Hematopoietic multipotent progenitor cell (in vitro differentiated cells): ENCODE results near the gene FRY. TPM values are rescaled to one million over a fixed set of nuclear protein-coding genes. Genes with fewer than 3 reads are reported as not detected.
"Not testable (repeated sequence)": the region's sequence is repeated elsewhere in the genome, so short reads cannot be mapped to it uniquely, and the experiment has no call there.

Experiments used
- DNase-seq, 3 donors: peaks; one replicate each; pipeline ENCODE4 v3.0.0-alpha.2; 2011 to 2015; ENCODE audit warnings: low read depth in 2 of 3, low spot score in 2 of 3
- total RNA-seq: library from RNA; depleted of rRNA; stranded (reverse); fragments of >200 nt; gene quantifications from one replicate; pipeline ENCODE4 v1.2.3, GENCODE V29; 2012

FRY gene
- total RNA-seq, 1 donor: 28.0 TPM

DNA sequence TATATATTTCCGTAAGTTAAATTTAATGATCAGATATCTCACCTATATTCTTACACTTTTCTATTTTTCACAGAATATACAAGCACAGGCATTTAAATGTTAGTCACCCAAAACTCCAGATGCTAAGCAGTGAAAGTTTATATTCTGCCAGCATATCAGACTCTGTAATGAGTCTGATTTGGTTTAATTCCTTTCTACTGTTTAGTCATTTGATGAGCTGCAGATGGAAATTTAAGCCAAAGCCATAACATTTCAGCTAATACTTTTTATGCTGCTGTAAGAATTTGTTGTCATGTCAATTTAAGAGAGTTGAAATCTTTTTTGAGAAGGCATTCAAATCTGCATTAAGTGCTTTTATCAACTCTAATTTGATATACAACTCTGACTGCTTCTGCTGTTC, 8.0 kb downstream of the FRY start:
- no peak for DNase-seq

- no peak for DNase-seq
These were observed 8.6 kb downstream of the FRY start for GRCh38 chr13:32040052-32040642.

DNA sequence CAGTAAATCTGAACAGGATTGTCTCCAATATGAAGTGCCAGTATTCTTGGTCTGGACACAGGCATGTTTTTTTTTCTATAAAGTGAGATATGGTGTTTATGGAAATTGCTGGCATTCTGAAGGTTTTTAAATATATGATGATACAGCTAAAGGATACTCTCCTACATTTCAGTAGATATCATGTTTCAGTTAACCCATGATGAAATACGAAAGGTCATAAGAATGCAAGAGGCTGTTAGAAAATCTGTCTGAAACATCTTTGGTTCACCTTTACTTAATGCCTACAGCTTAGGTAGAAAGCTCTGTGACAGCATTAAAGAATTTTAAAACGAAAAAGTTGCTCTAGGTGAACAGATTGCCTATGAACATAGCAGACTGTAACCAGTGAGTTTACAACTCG, 9.1 kb downstream of the FRY start:
- DNase-seq: no peak

GRCh38 chr13:32041429-32041828, 9.9 kb downstream of the FRY start:
- DNase-seq: no peak

GRCh38 chr13:32042551-32042950, 11.0 kb downstream of the FRY start:
- peak in 1 of 3 donors; percentile 43 for DNase-seq

GRCh38 chr13:32044446-32044845, 12.9 kb downstream of the FRY start:
- DNase-seq: no peak

DNA sequence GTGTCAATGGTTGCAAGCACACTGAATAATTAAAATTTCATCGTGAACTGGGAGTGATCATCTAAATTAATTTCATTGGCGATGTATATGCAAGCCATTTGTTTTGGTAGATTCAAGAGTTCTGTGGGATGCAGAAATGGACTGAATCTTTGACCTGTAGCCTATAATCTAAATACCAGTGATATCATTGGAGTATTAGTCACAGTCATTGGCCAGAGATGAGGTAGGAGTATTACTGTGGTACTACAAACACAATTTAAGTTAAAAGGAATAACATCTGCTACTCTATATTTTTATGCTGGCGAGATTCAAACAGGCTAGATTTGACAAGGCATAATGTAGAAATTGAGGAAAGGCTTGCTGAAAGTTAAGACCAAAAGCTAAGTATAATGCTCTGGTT, 14.0 kb downstream of the FRY start:
- DNase-seq: no peak

DNA sequence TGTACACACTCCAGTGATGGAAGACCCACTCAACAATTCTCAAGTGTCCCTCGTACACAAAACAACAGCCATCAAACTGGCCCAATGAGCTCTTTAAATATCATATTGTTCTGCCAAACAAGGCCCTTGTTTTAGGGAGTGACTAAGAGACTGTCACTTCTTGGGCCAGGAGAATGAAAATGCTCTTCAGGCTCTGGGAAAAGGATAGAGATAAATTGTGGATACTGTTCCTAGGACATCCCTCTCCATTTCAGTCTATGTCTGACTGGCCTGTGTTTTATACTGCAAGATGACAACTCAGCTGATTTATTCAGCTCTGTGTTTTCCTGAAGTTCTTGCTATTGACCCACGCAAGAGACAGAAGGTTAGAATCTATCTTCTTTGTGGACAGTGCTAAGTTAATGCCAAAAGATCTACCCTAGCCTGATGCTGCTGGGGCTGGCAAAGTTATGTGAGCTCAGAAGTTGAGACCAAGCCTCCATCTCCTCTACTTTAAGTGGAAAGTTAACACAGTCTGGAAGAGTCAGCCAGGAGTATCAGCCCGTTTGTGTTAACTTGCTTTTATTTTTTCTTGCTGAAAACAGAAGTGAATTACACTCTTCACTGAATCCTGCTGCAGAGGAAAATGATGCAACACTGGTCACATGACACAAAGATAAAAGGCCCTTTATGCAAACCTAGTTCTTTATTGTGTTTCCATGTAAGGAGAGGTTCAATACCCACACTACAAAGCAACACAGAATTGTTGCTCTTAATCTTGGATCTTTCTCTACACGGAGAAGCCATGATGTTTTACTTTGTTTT, 14.6 kb downstream of the FRY start:
- peak in 2 of 3 donors; percentile 62 to 69 for DNase-seq

DNA sequence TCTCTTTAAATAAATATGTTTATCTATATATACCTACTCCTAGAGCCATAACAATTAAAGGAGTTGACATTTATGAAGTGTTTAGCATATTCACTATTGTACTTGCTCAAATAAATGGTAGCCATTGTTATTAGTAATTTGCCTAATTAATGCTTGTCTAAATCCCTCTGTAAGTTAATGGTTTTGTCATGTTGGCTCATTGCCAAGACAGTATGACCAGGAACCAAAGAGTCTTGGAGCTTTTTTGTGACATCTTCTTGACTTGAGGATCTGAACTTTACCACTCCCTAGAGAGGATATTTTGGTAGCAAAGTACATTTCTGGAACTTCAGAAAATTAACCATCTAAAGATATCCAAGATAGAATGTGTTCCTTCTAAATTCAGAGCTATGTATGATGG, 15.5 kb downstream of the FRY start:
- no peak for DNase-seq

GRCh38 chr13:32047793-32048192, 16.2 kb downstream of the FRY start:
- no peak for DNase-seq

GRCh38 chr13:32048816-32049215, 17.2 kb downstream of the FRY start:
- DNase-seq: no peak

DNA sequence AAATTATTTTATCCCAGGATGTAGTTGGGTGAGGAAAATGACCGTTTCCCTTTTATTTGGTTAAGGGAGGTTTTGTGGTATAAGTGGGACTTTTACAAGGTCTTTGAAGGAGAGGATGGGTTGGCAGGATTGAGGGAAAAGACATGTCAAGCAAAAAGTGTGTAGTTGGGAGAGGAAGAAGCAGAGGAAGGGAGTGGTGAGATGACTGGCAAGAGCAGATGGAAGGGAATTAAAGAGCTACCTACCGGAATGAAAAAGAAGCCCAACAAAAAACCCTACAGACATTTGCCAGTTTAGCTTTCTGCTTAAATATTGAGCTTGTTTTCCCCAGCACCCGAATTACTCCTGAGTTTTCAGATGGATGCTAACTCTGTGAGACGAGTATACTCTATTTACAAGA, 19.6 kb downstream of the FRY start:
- no peak for DNase-seq

GRCh38 chr13:32056316-32056715, 24.7 kb downstream of the FRY start:
- no peak for DNase-seq

DNA sequence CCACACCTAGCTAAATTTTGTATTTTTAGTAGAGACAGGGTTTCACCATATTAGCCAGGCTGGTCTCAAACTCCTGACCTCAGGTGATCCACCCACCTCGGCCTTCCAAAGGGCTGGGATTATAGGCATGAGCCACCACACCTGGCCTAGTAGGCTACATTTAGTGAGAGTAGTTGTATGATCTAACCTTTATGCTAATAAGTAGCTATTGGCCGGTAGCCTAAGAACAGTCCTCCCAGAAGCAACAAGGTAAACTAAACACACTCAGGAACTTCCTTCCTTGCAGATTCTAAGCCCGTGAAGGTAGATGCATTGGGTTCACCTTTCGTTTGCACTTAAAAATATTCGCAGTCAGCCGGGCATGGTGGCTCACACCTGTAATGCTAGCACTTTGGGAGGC, 25.8 kb downstream of the FRY start:
- DNase-seq: not testable (repeated sequence)

DNA sequence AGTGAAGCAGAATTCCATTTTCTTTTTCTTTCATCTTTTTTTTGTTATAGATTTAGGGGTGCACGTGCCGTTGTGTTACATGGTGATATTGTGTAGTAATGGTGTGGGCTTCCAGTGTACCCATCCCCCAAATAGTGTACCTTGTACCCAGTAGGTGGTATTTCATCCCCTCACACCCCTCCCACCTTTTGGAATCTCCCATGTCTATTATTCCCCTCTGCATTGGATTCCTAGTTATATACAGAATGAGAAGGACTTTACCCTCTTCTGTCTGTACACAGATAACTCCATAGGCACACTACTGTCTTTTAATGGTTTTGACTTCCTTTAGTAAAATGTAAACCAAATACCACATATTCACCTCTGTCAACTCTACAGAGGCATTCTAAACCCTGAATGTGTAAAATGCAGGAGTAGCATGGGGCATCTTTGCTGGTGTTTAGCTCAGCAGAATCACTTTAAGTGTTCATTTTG, 28.0 kb downstream of the FRY start:
- DNase-seq: no peak

- DNase-seq: no peak
These were observed 28.9 kb downstream of the FRY start for GRCh38 chr13:32060401-32060878.

- no peak for DNase-seq
These were observed 32.2 kb downstream of the FRY start for GRCh38 chr13:32063619-32064233.

DNA sequence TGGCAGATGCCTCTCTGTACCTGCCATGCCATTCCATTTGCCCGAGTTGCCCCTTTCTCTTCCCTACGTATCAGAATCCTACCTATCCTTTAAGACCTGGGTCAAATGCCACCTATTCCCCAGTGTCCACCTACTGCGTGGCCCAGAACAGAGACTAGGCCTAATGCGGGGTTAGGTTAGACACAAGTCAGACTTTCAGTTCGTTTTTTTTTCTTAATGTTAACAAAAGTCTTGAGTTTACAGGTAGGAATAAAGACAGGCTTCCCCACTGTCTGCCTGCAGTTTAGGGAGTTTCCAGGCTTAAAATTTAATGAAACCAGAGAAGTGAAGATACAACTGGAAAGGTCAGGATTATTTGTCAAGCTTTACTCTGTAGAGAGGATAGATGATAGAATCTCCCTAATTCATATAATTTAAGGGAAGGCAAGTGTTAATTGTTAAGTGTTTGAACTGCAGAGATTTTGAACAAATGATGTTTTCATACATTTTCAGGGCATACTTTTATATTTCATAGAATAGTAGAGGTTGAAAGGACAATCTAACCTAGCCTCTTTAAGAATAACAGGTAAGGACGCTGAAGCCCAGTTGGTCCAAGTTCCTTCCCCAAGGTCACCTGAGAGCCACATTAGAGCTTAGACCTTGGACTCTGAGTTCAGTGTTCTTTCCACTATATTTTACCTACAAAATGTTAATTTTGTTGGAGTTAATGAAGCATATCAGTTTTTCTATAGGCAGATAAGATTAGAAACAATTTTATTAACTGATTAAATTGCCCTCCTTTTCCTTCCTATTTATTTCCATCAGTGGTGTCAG, 35.8 kb downstream of the FRY start:
- DNase-seq: no peak

DNA sequence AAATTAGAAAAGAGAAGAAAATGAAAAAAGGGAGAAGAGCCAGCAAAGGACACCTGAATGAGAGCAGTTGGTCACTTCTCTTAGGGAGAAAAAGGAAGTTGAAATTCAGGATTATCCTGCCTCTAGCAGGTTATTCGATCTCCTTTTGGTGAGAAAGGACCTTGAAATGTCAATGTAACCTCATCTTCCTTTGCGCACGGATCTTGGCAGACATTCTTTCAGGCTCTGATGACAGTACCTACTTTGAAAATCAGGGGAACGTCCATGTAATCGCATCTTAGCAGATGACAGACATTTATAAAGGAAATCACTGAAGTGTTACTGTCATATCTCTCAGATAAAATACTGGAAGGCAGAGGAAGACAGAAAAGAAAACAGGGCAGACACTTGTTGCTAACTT, 36.7 kb downstream of the FRY start:
- no peak for DNase-seq

- DNase-seq: no peak
These were observed 41.7 kb downstream of the FRY start for GRCh38 chr13:32073180-32073864.
